Measurements from ENCODE around the gene STAC2.
A peak's percentile ranks its signal among the peaks of the same experiment; 100 is the strongest.

The STAC2 gene, protein sequence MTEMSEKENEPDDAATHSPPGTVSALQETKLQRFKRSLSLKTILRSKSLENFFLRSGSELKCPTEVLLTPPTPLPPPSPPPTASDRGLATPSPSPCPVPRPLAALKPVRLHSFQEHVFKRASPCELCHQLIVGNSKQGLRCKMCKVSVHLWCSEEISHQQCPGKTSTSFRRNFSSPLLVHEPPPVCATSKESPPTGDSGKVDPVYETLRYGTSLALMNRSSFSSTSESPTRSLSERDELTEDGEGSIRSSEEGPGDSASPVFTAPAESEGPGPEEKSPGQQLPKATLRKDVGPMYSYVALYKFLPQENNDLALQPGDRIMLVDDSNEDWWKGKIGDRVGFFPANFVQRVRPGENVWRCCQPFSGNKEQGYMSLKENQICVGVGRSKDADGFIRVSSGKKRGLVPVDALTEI

GRCh38 chr17:39225308-39225958, at the start of gene STAC2:
Gene STAC2, minus strand, starts transcription at chr17:39225945. Its CDS starts 443 bp downstream, at chr17:39225502.
- H3K4me3 ChIP-seq (ENCODE audit: low read depth, low read length), result no peak within 1 kb of the TSS
- no peak for DNase-seq (ENCODE audit: low read depth)
- TF ChIP-seq, protein P1, sequence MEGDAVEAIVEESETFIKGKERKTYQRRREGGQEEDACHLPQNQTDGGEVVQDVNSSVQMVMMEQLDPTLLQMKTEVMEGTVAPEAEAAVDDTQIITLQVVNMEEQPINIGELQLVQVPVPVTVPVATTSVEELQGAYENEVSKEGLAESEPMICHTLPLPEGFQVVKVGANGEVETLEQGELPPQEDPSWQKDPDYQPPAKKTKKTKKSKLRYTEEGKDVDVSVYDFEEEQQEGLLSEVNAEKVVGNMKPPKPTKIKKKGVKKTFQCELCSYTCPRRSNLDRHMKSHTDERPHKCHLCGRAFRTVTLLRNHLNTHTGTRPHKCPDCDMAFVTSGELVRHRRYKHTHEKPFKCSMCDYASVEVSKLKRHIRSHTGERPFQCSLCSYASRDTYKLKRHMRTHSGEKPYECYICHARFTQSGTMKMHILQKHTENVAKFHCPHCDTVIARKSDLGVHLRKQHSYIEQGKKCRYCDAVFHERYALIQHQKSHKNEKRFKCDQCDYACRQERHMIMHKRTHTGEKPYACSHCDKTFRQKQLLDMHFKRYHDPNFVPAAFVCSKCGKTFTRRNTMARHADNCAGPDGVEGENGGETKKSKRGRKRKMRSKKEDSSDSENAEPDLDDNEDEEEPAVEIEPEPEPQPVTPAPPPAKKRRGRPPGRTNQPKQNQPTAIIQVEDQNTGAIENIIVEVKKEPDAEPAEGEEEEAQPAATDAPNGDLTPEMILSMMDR (IDR thresholded peaks at IDR 0.05; ENCODE audit: insufficient read depth, low read depth, low read length, missing control alignments), result no peak

DNA sequence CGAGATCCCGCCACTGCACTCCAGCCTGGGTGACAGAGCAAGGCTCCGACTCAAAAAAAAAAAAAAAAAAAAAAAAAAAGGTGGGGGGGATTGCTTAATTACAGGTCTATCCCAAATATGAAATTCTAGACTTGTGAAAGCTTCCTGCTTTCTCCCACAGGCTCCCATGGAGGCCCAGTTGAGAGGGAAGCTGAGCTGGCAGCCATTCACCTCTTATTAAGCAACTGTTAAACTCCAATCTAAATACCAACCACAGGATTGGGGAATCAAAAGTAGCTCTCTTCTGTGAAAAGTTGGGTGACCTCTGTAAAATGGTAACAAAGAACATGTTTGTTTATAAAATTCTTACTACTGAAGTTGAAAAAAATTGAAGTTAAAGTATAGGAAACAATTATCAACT, 45.8 kb upstream of the STAC2 start:
- DNase-seq (ENCODE audit: low read depth), result no peak
- TF ChIP-seq, protein P1 (IDR thresholded peaks at IDR 0.05; ENCODE audit: insufficient read depth, low read depth, low read length, missing control alignments), result no peak
- H3K4me3 ChIP-seq (ENCODE audit: low read depth, low read length), result no peak overlapping the region

DNA sequence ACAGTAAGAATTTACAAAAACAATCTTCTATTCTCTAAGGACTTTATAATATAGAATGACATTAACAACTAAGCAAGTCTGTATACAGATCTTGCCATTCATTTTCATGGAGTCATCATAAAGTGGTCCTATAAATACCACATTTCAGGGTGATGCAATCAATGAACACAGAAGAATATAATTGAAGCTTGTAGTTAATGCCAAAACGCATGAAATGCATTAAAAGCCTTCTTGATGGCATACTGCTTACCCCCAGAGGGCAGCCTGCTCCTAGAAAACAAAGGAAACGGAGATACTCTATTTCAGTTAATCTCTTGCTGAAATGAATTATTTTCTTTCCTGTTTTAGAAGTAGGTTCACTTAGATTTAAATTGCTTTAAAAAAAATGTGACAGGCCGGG, 45.2 kb upstream of the STAC2 start:
- H3K4me3 ChIP-seq (ENCODE audit: low read depth, low read length), result no peak overlapping the region
- peak; percentile 38 for DNase-seq (ENCODE audit: low read depth)
- TF ChIP-seq, protein P1 (IDR thresholded peaks at IDR 0.05; ENCODE audit: insufficient read depth, low read depth, low read length, missing control alignments), result peak; percentile 29

DNA sequence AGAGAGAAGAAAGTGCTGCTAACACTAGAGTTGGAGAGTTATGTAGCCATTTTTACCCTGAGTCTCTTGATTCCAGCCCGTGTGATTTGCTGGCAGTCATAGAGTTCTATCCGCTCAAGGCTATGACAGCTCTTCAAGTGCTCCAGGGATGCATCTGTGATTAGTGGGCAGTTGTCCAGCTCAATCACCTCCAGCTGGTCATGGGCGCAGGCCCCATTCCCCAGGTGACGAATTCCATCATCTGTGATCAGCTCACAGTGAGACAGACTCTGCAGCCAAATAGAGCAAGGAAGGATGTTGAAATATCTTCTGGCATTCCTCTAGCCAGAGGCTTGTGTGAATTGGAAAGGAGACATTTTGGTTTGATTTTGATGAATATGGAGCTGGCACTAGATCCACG, 38.4 kb upstream of the STAC2 start:
- TF ChIP-seq, protein P1 (IDR thresholded peaks at IDR 0.05; ENCODE audit: insufficient read depth, low read depth, low read length, missing control alignments), result no peak
- no peak overlapping the region for H3K4me3 ChIP-seq (ENCODE audit: low read depth, low read length)
- DNase-seq (ENCODE audit: low read depth), result no peak

DNA sequence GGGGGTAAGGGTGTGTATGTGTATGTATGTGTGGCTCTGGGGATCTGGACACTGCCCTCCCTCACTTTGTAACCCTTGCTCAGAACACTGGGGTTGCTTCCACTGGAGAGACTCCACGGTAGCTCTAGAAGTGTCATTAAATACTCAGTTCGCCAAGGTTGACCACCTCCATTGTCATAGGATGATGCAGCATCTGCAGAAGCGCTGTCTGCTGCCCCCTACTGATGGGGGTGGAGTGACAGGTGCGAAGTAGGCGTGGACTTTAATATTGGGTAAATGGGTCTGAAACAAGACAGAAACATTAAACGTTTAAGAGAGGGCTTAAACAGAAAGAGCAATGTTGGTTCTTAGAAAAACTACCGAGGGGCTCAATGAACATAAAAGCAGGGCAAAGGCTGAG, 35.5 kb upstream of the STAC2 start:
- no peak overlapping the region for H3K4me3 ChIP-seq (ENCODE audit: low read depth, low read length)
- DNase-seq (ENCODE audit: low read depth), result peak; percentile 37
- TF ChIP-seq, protein P1 (IDR thresholded peaks at IDR 0.05; ENCODE audit: insufficient read depth, low read depth, low read length, missing control alignments), result peak; percentile 33

- TF ChIP-seq, protein P1 (IDR thresholded peaks at IDR 0.05; ENCODE audit: insufficient read depth, low read depth, low read length, missing control alignments), result no peak
- no peak overlapping the region for H3K4me3 ChIP-seq (ENCODE audit: low read depth, low read length)
- DNase-seq (ENCODE audit: low read depth), result no peak
Observed at GRCh38 chr17:39252788-39253460, 27.2 kb upstream of the STAC2 start.

All from GM12865 (cell line).